Endothelial cell of umbilical vein (primary cell): ENCODE measurements around the gene DOLPP1. TPM values are rescaled to one million over a fixed set of nuclear protein-coding genes. Genes with fewer than 3 reads are reported as not detected.

ENCODE experiments used
- BruUV-seq: library from RNA; stranded (reverse); fragments of 400-500 nt; replicated peaks from 2 replicates; lab custom pipeline; 2021; lab: Mats Ljungman, UMichigan
- CTCF ChIA-PET: fragments of 300-600, 350-600 bp; sonication (Branson Sonifier 250); formaldehyde crosslinking; loops from one replicate; lab custom pipeline; 2021; ENCODE audit warnings: antibody characterized with exemption, inconsistent platforms; lab: Charles Lee
- POLR2A ChIA-PET: fragments of 300-600, 350-600 bp; sonication (Branson Sonifier 250); formaldehyde crosslinking; loops from one replicate; lab custom pipeline; 2021; ENCODE audit warnings: antibody characterized with exemption, inconsistent platforms; lab: Charles Lee
- DNase-seq: peaks from one replicate; pipeline ENCODE4 v3.0.0-alpha.2; 2011; ENCODE audit warnings: low read depth, low spot score
- FAIRE-seq: peaks from 2 replicates; lab custom pipeline; 2011; peaks lifted over from hg19 to GRCh38; lab: Jason Lieb, UNC
- H2AFZ ChIP-seq: 2 replicates; pipeline ENCODE4 v1.6.0; 2012; ENCODE audit warnings: low read depth, low read length, control low read depth, inconsistent platforms
- H3K27ac ChIP-seq: 2 replicates; pipeline ENCODE4 v1.5.1; 2011; ENCODE audit warnings: low read depth, mild to moderate bottlenecking, control low read depth, low read length, moderate library complexity; ENCODE audit not compliant: insufficient read depth
- H3K27me3 ChIP-seq, 2 experiments: 2 replicates each; pipeline versions ENCODE4 v1.6.0 to v1.6.1; 2011; ENCODE audit warnings: low read length in 2 of 2, mixed read lengths in 1 of 2; ENCODE audit not compliant: control insufficient read depth in 2 of 2, insufficient read depth in 2 of 2
- H3K36me3 ChIP-seq, 2 experiments: 2 replicates in 1 of 2; 3 replicates in 1 of 2; pipeline ENCODE4 v1.5.1; 2011; ENCODE audit warnings: low read length in 2 of 2, mild to moderate bottlenecking in 1 of 2, moderate library complexity in 1 of 2; ENCODE audit not compliant: control insufficient read depth in 2 of 2, insufficient read depth in 2 of 2; ENCODE audit errors: extremely low read depth in 1 of 2
- H3K4me1 ChIP-seq: 3 replicates; pipeline ENCODE4 v1.5.1; 2011; ENCODE audit warnings: mild to moderate bottlenecking, low read length; ENCODE audit not compliant: control insufficient read depth, insufficient read depth; ENCODE audit errors: extremely low read depth
- H3K4me2 ChIP-seq: 2 replicates; pipeline ENCODE4 v1.6.1; 2011; ENCODE audit warnings: low read length, control low read depth, mixed read lengths; ENCODE audit not compliant: insufficient read depth
- H3K4me3 ChIP-seq, 3 experiments: fragments of 200-600 bp in 1 of 3; sonication (generic), shearing (Covaris generic) in 1 of 3; replicated peaks in 1 of 3; 2 replicates each; pipeline ENCODE4 v1.5.1; 2011 to 2016; ENCODE audit warnings: control low read depth in 3 of 3, low read length in 3 of 3, mild to moderate bottlenecking in 2 of 3, inconsistent platforms in 1 of 3, low read depth in 1 of 3, moderate library complexity in 1 of 3; ENCODE audit not compliant: insufficient read depth in 1 of 3
- H3K79me2 ChIP-seq: 2 replicates; pipeline ENCODE4 v1.6.0; 2012; ENCODE audit warnings: low read length, inconsistent platforms; ENCODE audit not compliant: control insufficient read depth, insufficient read depth
- H3K9ac ChIP-seq: replicated peaks from 2 replicates; pipeline ENCODE3; 2011; ENCODE audit warnings: low read length, control low read depth; ENCODE audit not compliant: insufficient read depth; ENCODE audit errors: extremely low read depth
- H3K9me1 ChIP-seq: replicated peaks from 3 replicates; pipeline ENCODE4 v1.6.0; 2011; ENCODE audit warnings: mild to moderate bottlenecking, low read length; ENCODE audit not compliant: control insufficient read depth, insufficient read depth; ENCODE audit errors: extremely low read depth
- H3K9me3 ChIP-seq: replicated peaks from 2 replicates; pipeline ENCODE4 v1.5.1; 2012; ENCODE audit warnings: low read length, inconsistent platforms; ENCODE audit not compliant: control insufficient read depth, insufficient read depth
- H4K20me1 ChIP-seq: replicated peaks from 2 replicates; pipeline ENCODE3; 2011; ENCODE audit warnings: mild to moderate bottlenecking, low read length; ENCODE audit not compliant: control insufficient read depth, insufficient read depth; ENCODE audit errors: extremely low read depth
- EZH2 ChIP-seq: IDR thresholded peaks from 2 replicates; pipeline ENCODE4 v1.6.1; 2012; ENCODE audit warnings: borderline replicate concordance, low read depth, mild to moderate bottlenecking, moderate library complexity, low read length, inconsistent platforms; ENCODE audit not compliant: severe bottlenecking
- FOS ChIP-seq: IDR thresholded peaks from 2 replicates; pipeline ENCODE4 v1.6.1; 2011; ENCODE audit warnings: mild to moderate bottlenecking, low read length, moderate library complexity, borderline replicate concordance; ENCODE audit not compliant: insufficient read depth
- GATA2 ChIP-seq: IDR thresholded peaks from 2 replicates; pipeline ENCODE4 v1.7.0; 2011; ENCODE audit warnings: low read depth, mild to moderate bottlenecking, moderate library complexity, mixed read lengths, low read length; ENCODE audit not compliant: insufficient read length, insufficient read depth
- JUN ChIP-seq: IDR thresholded peaks from 2 replicates; pipeline ENCODE4 v1.6.1; 2011; ENCODE audit warnings: borderline replicate concordance, low read depth; ENCODE audit not compliant: insufficient read length, insufficient read depth
- MYC ChIP-seq: IDR thresholded peaks from one replicate; pipeline ENCODE4 v1.6.1; 2011; ENCODE audit warnings: mild to moderate bottlenecking, low read depth, low read length
- POLR2A ChIP-seq: IDR thresholded peaks from 2 replicates; pipeline ENCODE4 v1.6.1; 2012; ENCODE audit warnings: low read depth, mild to moderate bottlenecking, control low read depth, low read length
- POLR2AphosphoS5 ChIP-seq: IDR thresholded peaks from 2 replicates; pipeline ENCODE4 v1.6.1; 2012; ENCODE audit warnings: low read depth, mild to moderate bottlenecking, control low read depth, low read length, moderate library complexity; ENCODE audit not compliant: insufficient read depth
- dilution Hi-C: fragments of 300-500 bp; cut with MboI; formaldehyde crosslinking; loops from one replicate; pipeline ENCODE4 v1.15.0; 2019; ENCODE audit warnings: low sequenced_read_pairs; ENCODE audit not compliant: extremely low pct_ligation_motif_present
- intact Hi-C: fragments of 100-400 bp; cut with micrococcal nuclease; formaldehyde crosslinking; loops from one replicate; pipeline ENCODE4 v1.10.0; 2022
- polyA plus RNA-seq, 4 experiments: library from polyadenylated mRNA; depleted of rRNA in 3 of 4; stranded (reverse) in 3 of 4; unstranded in 1 of 4; fragments of >200 nt; gene quantifications; 2 replicates each; pipeline versions ENCODE4 v1.2.1 to v1.2.3, GENCODE V29; 2011 to 2012; ENCODE audit warnings: missing spikeins in 1 of 4
- total RNA-seq: library from RNA; stranded (reverse); gene quantifications from 2 replicates; pipeline ENCODE4 v1.2.3, GENCODE V29; 2021
- TF ChIP-seq, protein P1 (sequence below), 2 donors: IDR thresholded peaks; 1 replicate in 1 of 2; 2 replicates in 1 of 2; pipeline ENCODE4 v1.5.1; 2011; ENCODE audit warnings: low read length in 2 of 2, mild to moderate bottlenecking in 2 of 2, moderate library complexity in 2 of 2, control low read depth in 1 of 2, inconsistent platforms in 1 of 2, low read depth in 1 of 2; ENCODE audit not compliant: insufficient read depth in 1 of 2; ENCODE audit errors: extremely low read depth in 1 of 2
- TF ChIP-seq, protein P2 (sequence below): IDR thresholded peaks from 2 replicates; pipeline ENCODE4 v1.6.1; 2011; ENCODE audit not compliant: insufficient read depth, insufficient read length

Gene DOLPP1
- total and polyA plus RNA-seq, 2 donors (not counting 3 experiments of a cell fraction or from before 2014, with no cell fraction given), result 17.7 to 28.3 TPM

DNA sequence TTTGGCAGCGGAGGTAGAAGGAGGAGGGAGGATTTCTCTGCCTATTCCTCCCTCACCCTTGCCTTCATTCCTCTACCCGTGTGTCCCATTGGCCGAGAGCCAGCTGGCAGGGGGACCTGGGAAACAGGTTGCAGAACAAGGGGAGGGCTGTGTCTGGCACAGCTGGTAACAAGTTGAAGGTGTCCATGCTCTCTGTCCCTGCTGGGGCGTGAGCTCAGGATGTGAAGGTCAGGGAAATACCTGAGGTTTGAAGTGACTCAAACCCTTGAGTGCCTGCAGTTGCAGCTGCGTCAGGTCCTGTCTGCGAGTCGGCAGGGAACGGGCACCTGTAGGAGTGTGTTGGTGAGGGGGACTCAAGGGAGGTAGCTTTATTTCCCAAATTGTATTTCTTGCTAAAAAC is 28.3 kb upstream of the DOLPP1 start:
- Histone ChIP-seq H3K4me1 (no peaks in the 10 kb centered on the region), H4K20me1 (no peaks in the 10 kb centered on the region), H3K9me1 (no peaks in the 10 kb centered on the region), H2AFZ (no peak overlapping the region), H3K4me3 (no peak overlapping the region), H3K79me2 (no peaks in the 10 kb centered on the region), H3K27me3 (no peaks in the 10 kb centered on the region), H3K27ac (no peak overlapping the region), H3K36me3 (peaks cover 5 to 22% of the 10 kb centered on the region in 2 experiments), H3K9me3 (no peaks in the 10 kb centered on the region), H3K9ac (no peak overlapping the region), H3K4me2 (no peak overlapping the region)
- TF ChIP-seq JUN (no peak), MYC (no peak), POLR2A (no peak), FOS (no peak), EZH2 (no peak), POLR2AphosphoS5 (no peak), GATA2 (no peak)
- TF ChIP-seq, protein P1, sequence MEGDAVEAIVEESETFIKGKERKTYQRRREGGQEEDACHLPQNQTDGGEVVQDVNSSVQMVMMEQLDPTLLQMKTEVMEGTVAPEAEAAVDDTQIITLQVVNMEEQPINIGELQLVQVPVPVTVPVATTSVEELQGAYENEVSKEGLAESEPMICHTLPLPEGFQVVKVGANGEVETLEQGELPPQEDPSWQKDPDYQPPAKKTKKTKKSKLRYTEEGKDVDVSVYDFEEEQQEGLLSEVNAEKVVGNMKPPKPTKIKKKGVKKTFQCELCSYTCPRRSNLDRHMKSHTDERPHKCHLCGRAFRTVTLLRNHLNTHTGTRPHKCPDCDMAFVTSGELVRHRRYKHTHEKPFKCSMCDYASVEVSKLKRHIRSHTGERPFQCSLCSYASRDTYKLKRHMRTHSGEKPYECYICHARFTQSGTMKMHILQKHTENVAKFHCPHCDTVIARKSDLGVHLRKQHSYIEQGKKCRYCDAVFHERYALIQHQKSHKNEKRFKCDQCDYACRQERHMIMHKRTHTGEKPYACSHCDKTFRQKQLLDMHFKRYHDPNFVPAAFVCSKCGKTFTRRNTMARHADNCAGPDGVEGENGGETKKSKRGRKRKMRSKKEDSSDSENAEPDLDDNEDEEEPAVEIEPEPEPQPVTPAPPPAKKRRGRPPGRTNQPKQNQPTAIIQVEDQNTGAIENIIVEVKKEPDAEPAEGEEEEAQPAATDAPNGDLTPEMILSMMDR (IDR thresholded peaks at IDR 0.05; ENCODE audit: extremely low read depth in 1 of 2, insufficient read depth in 1 of 2, low read depth in 1 of 2, low read length in 2 of 2), result no peak
- TF ChIP-seq, protein P2, sequence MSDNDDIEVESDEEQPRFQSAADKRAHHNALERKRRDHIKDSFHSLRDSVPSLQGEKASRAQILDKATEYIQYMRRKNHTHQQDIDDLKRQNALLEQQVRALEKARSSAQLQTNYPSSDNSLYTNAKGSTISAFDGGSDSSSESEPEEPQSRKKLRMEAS, result no peak
- DNase-seq (no peak), FAIRE-seq (no peak)
- BruUV-seq, result no TSS peak
- ChIA-PET CTCF (no interaction called here), POLR2A (no interaction called here)
- dilution Hi-C loops (no loop called here), intact Hi-C loops (no loop called here)
